ENCODE measurements around the gene ARF6.

GRCh38 chr14:49892636-49893308 lies at the start of gene ARF6:
- TF ChIP-seq CEBPB (IDR thresholded peaks at IDR 0.05; ENCODE audit: low read depth) (no peak), RAD21 (IDR thresholded peaks at IDR 0.05; ENCODE audit: low read depth) (peak; percentile 43; the same call in 1 of the 2 replicates), MAX (IDR thresholded peaks at IDR 0.05) (peak; percentile 89)

All from HCT116 (cell line).